ENCODE measurements around the gene DHH.
"Not testable (repeated sequence)": the region's sequence is repeated elsewhere in the genome, so short reads cannot be mapped to it uniquely, and the experiment has no call there.

Gene DHH

GRCh38 chr12:49094160-49094974 lies at the start of gene DHH:
DHH (minus strand) TSS chr12:49094801; CDS start chr12:49094512, 289 bp downstream.
- no peak for DNase-seq (ENCODE audit: low read depth in 3 of 3)

DNA sequence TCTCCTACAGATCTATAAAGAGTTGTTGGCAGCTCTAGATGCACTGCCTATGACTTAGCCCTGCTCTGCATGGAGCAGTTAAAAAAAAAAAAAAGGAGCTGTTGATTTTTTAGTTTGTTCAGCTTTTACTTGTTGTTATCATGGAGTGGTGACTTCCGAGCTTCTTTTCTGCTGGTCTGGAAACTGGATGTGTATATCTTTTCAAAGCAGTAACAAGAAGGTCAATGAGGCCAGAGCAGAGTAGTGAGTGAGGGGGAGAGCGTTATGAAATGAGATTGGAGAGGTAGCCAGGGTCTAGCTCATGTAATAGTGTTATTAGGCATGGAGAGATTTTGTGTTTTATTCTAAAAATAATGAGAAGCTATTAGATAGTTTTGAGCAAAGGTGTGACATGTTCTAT lies 49.8 kb upstream of the DHH start:
- DNase-seq (ENCODE audit: low read depth in 3 of 3) = no peak

GRCh38 chr12:49138999-49139398 lies 44.4 kb upstream of the DHH start:
- DNase-seq (ENCODE audit: low read depth in 3 of 3) = no peak

- no peak for DNase-seq (ENCODE audit: low read depth in 3 of 3)
Measured at GRCh38 chr12:49138587-49138986, 44.0 kb upstream of the DHH start.

DNA sequence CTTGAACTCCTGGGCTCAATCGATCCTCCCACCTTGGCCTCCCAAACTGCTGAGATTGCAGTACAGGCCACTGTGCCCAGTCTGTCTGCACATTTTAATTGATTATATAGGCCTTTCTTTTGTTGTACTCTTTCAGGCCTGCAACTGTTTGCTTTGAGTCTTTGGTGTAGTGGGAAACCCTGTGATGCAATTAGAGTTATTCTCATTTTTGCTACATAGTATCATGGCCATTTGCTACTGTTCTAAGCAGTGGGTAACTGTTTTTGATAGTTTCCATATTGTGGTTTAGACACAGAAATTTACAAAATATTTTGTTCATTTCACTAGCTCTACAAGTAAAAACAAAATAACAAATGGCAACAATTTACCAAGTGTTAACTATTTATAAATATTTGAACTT lies 42.9 kb upstream of the DHH start:
- DNase-seq (ENCODE audit: low read depth in 3 of 3) = no peak

DNA sequence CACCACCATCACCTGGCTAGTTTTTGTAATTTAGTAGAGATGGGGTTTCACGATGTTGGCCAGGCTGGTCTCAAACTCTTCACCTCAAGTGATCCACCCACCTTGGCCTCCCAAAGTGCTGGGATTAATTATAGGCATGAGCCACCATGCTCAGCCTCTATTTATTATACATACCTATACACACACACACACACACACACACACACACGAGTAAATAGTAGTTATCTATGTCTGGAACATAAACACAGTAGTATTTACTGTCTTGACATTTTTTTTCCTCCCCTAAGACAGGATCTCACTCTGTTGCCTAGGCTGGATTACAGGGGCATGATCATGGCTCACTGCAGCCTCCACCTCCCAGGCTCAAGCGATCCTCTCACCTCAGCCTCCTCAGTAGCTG lies 42.4 kb upstream of the DHH start:
- not testable (repeated sequence) for DNase-seq (ENCODE audit: low read depth in 3 of 3)

DNA sequence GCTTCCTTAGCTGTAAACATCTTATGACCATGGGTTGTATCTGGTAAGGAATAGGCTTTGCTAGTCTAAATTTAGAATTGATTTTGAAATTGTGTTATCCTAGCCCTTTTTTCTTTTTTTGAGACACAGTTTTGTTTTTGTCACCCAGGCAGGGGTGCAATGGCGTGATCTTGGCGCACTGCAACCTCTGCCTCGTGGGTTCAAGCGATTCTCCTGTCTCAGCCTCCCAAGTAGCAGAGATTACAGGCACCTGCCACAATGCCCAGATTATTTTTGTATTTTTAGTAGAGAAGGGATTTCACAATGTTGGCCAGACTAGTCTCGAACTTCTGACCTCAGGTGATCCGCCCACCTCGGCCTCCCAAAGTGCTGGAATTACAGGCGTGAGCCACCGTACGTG lies 39.0 kb upstream of the DHH start:
- no peak for DNase-seq (ENCODE audit: low read depth in 3 of 3)

- no peak for DNase-seq (ENCODE audit: low read depth in 3 of 3)
Measured at GRCh38 chr12:49133014-49133413, 38.4 kb upstream of the DHH start.

GRCh38 chr12:49131894-49132461 lies 37.4 kb upstream of the DHH start:
- DNase-seq (ENCODE audit: low read depth in 3 of 3) = no peak

GRCh38 chr12:49131051-49131893 lies 36.7 kb upstream of the DHH start, which contains the start of gene TUBA1B:
TUBA1B (minus strand) TSS chr12:49131395; CDS start chr12:49131300, 95 bp downstream.
- DNase-seq (ENCODE audit: low read depth in 3 of 3) = peak; percentile 81 to 87 (median 86)

DNA sequence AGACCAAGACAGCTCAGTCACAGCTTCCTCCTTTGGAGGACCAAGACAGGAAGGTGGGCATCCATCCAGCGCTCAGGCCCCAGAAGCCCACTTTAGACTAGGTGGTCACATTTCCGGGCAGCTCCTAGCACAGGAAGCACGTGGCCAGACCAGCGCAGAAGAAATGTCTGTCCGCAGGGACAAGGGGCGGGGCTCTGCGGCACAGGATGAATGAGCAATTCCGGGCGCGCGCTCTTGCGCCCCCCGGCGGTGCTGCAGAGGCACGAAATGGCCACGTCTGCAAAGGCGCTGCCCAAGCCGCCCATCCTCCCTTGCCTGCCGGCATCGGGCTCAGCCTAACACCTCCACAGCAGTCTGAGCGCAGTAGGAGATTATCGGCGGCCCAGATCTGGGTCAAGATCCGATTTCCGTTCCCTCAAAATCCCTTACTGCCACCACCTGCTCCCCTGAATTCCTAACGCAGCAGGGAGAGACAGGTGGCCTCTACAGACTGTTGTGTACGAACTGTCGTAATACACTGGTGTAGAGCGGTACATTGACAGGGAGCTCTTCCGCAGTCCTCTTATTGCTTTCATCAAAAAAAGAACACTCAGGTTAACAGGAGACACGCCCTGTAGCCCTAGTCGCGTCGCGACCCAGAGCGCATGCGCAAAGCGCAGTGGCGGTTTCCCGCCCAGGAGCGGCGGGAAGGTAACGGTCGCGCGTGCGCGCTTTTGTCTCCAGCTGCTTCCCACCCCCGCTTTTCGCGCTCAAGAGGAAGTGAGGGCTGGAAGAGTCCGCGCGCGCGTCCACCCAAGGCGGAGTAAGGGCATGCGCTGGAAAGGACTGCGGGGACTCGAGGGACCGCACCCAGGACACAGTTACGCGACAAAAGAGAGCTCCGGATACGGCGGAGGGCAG lies 35.8 kb upstream of the DHH start:
- peak; percentile 82 to 92 (median 88) for DNase-seq (ENCODE audit: low read depth in 3 of 3)

- DNase-seq (ENCODE audit: low read depth in 3 of 3) = no peak
Measured at GRCh38 chr12:49129332-49130150, 34.9 kb upstream of the DHH start.

- not testable (repeated sequence) for DNase-seq (ENCODE audit: low read depth in 3 of 3)
Measured at GRCh38 chr12:49127971-49128370, 33.4 kb upstream of the DHH start.

- no peak for DNase-seq (ENCODE audit: low read depth in 3 of 3)
Measured at GRCh38 chr12:49126852-49127763, 32.5 kb upstream of the DHH start.

GRCh38 chr12:49121047-49121696 lies 26.6 kb upstream of the DHH start:
- DNase-seq (ENCODE audit: low read depth in 3 of 3) = no peak

DNA sequence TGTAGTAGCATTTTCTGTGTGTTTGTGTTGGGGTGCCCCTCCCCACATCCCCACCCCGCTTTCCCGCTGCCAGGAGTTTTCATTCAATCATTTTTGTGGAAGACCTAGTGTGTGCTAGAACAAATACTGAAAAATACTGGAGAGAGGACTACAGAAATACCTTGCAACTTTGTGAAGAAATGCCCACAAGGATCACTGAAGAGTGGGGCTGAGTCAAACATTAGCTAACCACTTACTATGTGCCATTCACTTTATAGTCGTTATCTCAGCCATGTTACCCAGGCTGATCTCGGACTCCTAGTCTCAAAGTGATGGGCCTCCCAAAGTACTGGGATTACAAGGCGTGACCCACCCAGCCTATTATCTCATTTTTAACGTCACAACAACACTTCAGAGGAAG lies 16.6 kb upstream of the DHH start:
- DNase-seq (ENCODE audit: low read depth in 3 of 3) = no peak

GRCh38 chr12:49110464-49111155 lies 16.0 kb upstream of the DHH start, which contains the start of gene LMBR1L:
LMBR1L (minus strand) TSS chr12:49110847; CDS start chr12:49110555, 292 bp downstream.
- peak; percentile 69 to 93 (median 89) for DNase-seq (ENCODE audit: low read depth in 3 of 3)
